Measurements from ENCODE around the gene THOC1.
"Not testable (repeated sequence)": the region's sequence is repeated elsewhere in the genome, so short reads cannot be mapped to it uniquely, and the experiment has no call there.

Gene THOC1
- 6.1 to 51.0 (median 23.0) reads per million in 17 experiments for total RNA-seq

GRCh38 chr18:267688-268552 is at the start of gene THOC1:
THOC1 (minus strand) TSS chr18:268047; CDS start chr18:268019, 28 bp downstream.
- DNase-seq = peak; percentile 97 to 99 (median 98)

- no peak for DNase-seq
Measured at GRCh38 chr18:317618-318017, 49.8 kb upstream of the THOC1 start.

GRCh38 chr18:316393-316792 is 48.5 kb upstream of the THOC1 start:
- no peak for DNase-seq

- DNase-seq = no peak
Measured at GRCh38 chr18:313931-314330, 46.1 kb upstream of the THOC1 start.

- DNase-seq = no peak
Measured at GRCh38 chr18:312415-312814, 44.6 kb upstream of the THOC1 start.

GRCh38 chr18:310042-310441 is 42.2 kb upstream of the THOC1 start:
- no peak for DNase-seq

- not testable (repeated sequence) for DNase-seq
Measured at GRCh38 chr18:308086-308485, 40.2 kb upstream of the THOC1 start.

- DNase-seq = no peak
Measured at GRCh38 chr18:306608-307255, 38.9 kb upstream of the THOC1 start.

GRCh38 chr18:305003-305501 is 37.2 kb upstream of the THOC1 start:
- no peak for DNase-seq

GRCh38 chr18:303607-304006 is 35.8 kb upstream of the THOC1 start:
- no peak for DNase-seq

GRCh38 chr18:303011-303410 is 35.2 kb upstream of the THOC1 start:
- DNase-seq = no peak

GRCh38 chr18:302097-302496 is 34.2 kb upstream of the THOC1 start:
- peak in 1 of 4 experiments; percentile 7 for DNase-seq

GRCh38 chr18:297936-298335 is 30.1 kb upstream of the THOC1 start:
- DNase-seq = peak in 2 of 4 experiments; percentile 16 to 19

- DNase-seq = peak in 2 of 4 experiments; percentile 26 to 34
Measured at GRCh38 chr18:295756-296490, 28.1 kb upstream of the THOC1 start.

GRCh38 chr18:294566-294965 is 26.7 kb upstream of the THOC1 start:
- DNase-seq = no peak

- DNase-seq = peak in 1 of 4 experiments; percentile 15
Measured at GRCh38 chr18:293536-293935, 25.7 kb upstream of the THOC1 start.

GRCh38 chr18:292271-292670 is 24.4 kb upstream of the THOC1 start:
- no peak for DNase-seq

GRCh38 chr18:289970-290369 is 22.1 kb upstream of the THOC1 start:
- not testable (repeated sequence) for DNase-seq

- peak; percentile 38 to 83 (median 64) for DNase-seq
Measured at GRCh38 chr18:289026-289425, 21.2 kb upstream of the THOC1 start.

GRCh38 chr18:286515-287310 is 18.9 kb upstream of the THOC1 start:
- DNase-seq = peak; percentile 50 to 74 (median 61)

GRCh38 chr18:285817-286216 is 18.0 kb upstream of the THOC1 start:
- peak in 2 of 4 experiments; percentile 32 to 38 for DNase-seq

GRCh38 chr18:275486-275885 is 7.6 kb upstream of the THOC1 start:
- peak; percentile 43 to 80 (median 71) for DNase-seq
